ENCODE measurements around the gene TEX51.

DNA sequence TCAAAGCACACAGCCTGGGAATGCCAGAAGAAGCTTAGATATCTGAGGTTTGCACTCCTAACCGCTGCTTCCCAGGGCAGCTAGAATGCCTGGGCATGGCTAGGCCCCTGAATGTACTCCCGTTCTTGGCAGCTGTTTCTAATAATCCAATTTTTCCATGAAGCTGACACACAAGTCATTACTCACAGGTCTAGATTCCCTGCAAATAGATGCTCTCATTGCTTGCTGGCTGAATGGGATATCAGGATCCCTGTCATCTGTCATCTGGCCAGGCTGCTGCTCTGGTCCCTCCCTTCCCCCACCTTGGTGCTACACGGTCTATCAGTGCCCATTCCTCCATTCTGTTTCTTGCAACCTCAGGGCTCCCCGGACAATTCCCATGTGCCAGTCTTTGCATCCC, 40.7 kb upstream of the TEX51 start:
- no peak for TF ChIP-seq POLR2A (IDR thresholded peaks at IDR 0.05; ENCODE audit: low read length)
- TF ChIP-seq GATA1 (IDR thresholded peaks at IDR 0.05; ENCODE audit: low read depth, low read length): no peak

All from erythroblast (primary cell).